ENCODE measurements around the gene ATXN10. TPM values are rescaled to one million over a fixed set of nuclear protein-coding genes. Genes with fewer than 3 reads are reported as not detected.

ATXN10 gene
- total RNA-seq, 1 experiment from 2014 or later: 135 TPM

GRCh38 chr22:45892681-45893461 is 221.2 kb downstream of the ATXN10 start:
- H3K9ac ChIP-seq (ENCODE audit: low read length): no peak overlapping the region
- ChIA-PET RAD21 (ENCODE audit: low non-redundant PET in 1 of 2, low total read pairs in 2 of 2, uncharacterized antibody in 2 of 2, unreplicated experiment in 2 of 2) (interaction anchor here in 1 of 2 experiments (0.6 kb wide), 1 partner anchor 322 kb away, joined by 4 read pairs; no protein-coding TSS in a partner anchor), CTCF (no interaction called here), POLR2A (no interaction called here)
- no peak overlapping the region for H2AFZ ChIP-seq (ENCODE audit: low read depth, low read length, poor library complexity, severe bottlenecking)
- intact Hi-C loops (cut with micrococcal nuclease): no loop called here
- no peak for DNase-seq (ENCODE audit: low read depth, low spot score)
- H3K4me1 ChIP-seq (ENCODE audit: control insufficient read depth in 1 of 2, insufficient read depth in 2 of 2, low read length in 2 of 2): peaks cover 8 to 10% of the 10 kb centered on the region in 2 experiments; a peak in 3 of 4 replicates
- TF ChIP-seq CBX3 (IDR thresholded peaks at IDR 0.05; ENCODE audit: low read depth) (no peak), ATF3 (IDR thresholded peaks at IDR 0.05) (no peak), TCF7L2 (IDR thresholded peaks at IDR 0.05; ENCODE audit: borderline replicate concordance, extremely low read depth, insufficient read depth, insufficient read length) (no peak), CTCF (IDR thresholded peaks at IDR 0.05 in 2 of 3, conservative IDR thresholded peaks at IDR 0.05 in 1 of 3; ENCODE audit: borderline replicate concordance in 1 of 3, insufficient read depth in 1 of 3, low read depth in 2 of 3, low read length in 2 of 3) (no peak), RAD21 (IDR thresholded peaks at IDR 0.05; ENCODE audit: low read depth) (no peak), POLR2AphosphoS5 (IDR thresholded peaks at IDR 0.05; ENCODE audit: low read depth, low read length) (no peak), POLR2A (IDR thresholded peaks at IDR 0.05; ENCODE audit: borderline replicate concordance, extremely low read depth, insufficient read depth, insufficient read length) (no peak), CEBPB (IDR thresholded peaks at IDR 0.05; ENCODE audit: low read depth) (no peak), FOSL1 (IDR thresholded peaks at IDR 0.05; ENCODE audit: low read depth) (no peak), ZFX (IDR thresholded peaks at IDR 0.05) (no peak), SP1 (IDR thresholded peaks at IDR 0.05; ENCODE audit: low read depth) (no peak), EZH2phosphoT487 (IDR thresholded peaks at IDR 0.05; ENCODE audit: borderline replicate concordance) (no peak), SIN3A (IDR thresholded peaks at IDR 0.05; ENCODE audit: low read depth) (no peak), ELF1 (IDR thresholded peaks at IDR 0.05; ENCODE audit: borderline replicate concordance, low read depth) (no peak), ZNF274 (IDR thresholded peaks at IDR 0.05; ENCODE audit: low read depth, low read length) (no peak)
- TF ChIP-seq, protein P1, sequence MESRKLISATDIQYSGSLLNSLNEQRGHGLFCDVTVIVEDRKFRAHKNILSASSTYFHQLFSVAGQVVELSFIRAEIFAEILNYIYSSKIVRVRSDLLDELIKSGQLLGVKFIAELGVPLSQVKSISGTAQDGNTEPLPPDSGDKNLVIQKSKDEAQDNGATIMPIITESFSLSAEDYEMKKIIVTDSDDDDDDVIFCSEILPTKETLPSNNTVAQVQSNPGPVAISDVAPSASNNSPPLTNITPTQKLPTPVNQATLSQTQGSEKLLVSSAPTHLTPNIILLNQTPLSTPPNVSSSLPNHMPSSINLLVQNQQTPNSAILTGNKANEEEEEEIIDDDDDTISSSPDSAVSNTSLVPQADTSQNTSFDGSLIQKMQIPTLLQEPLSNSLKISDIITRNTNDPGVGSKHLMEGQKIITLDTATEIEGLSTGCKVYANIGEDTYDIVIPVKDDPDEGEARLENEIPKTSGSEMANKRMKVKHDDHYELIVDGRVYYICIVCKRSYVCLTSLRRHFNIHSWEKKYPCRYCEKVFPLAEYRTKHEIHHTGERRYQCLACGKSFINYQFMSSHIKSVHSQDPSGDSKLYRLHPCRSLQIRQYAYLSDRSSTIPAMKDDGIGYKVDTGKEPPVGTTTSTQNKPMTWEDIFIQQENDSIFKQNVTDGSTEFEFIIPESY (IDR thresholded peaks at IDR 0.05; ENCODE audit: extremely low read depth, insufficient replicate concordance, low read length): no peak
- TF ChIP-seq, protein P2, sequence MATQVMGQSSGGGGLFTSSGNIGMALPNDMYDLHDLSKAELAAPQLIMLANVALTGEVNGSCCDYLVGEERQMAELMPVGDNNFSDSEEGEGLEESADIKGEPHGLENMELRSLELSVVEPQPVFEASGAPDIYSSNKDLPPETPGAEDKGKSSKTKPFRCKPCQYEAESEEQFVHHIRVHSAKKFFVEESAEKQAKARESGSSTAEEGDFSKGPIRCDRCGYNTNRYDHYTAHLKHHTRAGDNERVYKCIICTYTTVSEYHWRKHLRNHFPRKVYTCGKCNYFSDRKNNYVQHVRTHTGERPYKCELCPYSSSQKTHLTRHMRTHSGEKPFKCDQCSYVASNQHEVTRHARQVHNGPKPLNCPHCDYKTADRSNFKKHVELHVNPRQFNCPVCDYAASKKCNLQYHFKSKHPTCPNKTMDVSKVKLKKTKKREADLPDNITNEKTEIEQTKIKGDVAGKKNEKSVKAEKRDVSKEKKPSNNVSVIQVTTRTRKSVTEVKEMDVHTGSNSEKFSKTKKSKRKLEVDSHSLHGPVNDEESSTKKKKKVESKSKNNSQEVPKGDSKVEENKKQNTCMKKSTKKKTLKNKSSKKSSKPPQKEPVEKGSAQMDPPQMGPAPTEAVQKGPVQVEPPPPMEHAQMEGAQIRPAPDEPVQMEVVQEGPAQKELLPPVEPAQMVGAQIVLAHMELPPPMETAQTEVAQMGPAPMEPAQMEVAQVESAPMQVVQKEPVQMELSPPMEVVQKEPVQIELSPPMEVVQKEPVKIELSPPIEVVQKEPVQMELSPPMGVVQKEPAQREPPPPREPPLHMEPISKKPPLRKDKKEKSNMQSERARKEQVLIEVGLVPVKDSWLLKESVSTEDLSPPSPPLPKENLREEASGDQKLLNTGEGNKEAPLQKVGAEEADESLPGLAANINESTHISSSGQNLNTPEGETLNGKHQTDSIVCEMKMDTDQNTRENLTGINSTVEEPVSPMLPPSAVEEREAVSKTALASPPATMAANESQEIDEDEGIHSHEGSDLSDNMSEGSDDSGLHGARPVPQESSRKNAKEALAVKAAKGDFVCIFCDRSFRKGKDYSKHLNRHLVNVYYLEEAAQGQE (IDR thresholded peaks at IDR 0.05; ENCODE audit: low read depth): no peak
- no peak overlapping the region for H3K4me2 ChIP-seq (ENCODE audit: low read length)
- H3K27me3 ChIP-seq (ENCODE audit: insufficient read depth, low read length): no peaks in the 10 kb centered on the region
- no peaks in the 10 kb centered on the region for H4K20me1 ChIP-seq (ENCODE audit: insufficient read depth)
- no peaks in the 10 kb centered on the region for H3K36me3 ChIP-seq (ENCODE audit: control insufficient read depth in 1 of 2, insufficient read depth in 2 of 2, low read length in 2 of 2)
- no peaks in the 10 kb centered on the region for H3K9me2 ChIP-seq (ENCODE audit: insufficient read depth)
- H3K9me3 ChIP-seq (ENCODE audit: control insufficient read depth in 1 of 2, insufficient read depth in 1 of 2, low read depth in 1 of 2, low read length in 2 of 2): no peaks in the 10 kb centered on the region
- H3K4me3 ChIP-seq (replicated peaks in 1 of 2; ENCODE audit: low read depth in 1 of 2, low read length in 2 of 2): no peak overlapping the region
- BruUV-seq (replicated peaks): no TSS peak
- H3K27ac ChIP-seq (ENCODE audit: low read depth, low read length): no peak overlapping the region
- no peaks in the 10 kb centered on the region for H3K79me2 ChIP-seq (ENCODE audit: insufficient read depth, low read length)
- ATAC-seq: no peak
